GM06990 (cell line): Measurements from ENCODE around the gene TRERF1.

Experiments
- DNase-seq: peaks from one replicate; pipeline ENCODE4 v3.0.0-alpha.2; 2011; ENCODE audit not compliant: insufficient read length; ENCODE audit errors: extremely low read depth
- H3K27me3 ChIP-seq: replicated peaks from 2 replicates; pipeline ENCODE4 v1.6.0; 2011; ENCODE audit warnings: low read length; ENCODE audit not compliant: control insufficient read depth, insufficient read depth
- H3K36me3 ChIP-seq: 2 replicates; pipeline ENCODE4 v1.5.1; 2011; ENCODE audit warnings: low read length; ENCODE audit not compliant: control insufficient read depth, insufficient read depth
- H3K4me3 ChIP-seq: replicated peaks from 2 replicates; pipeline ENCODE4 v1.5.1; 2011; ENCODE audit warnings: low read depth, mild to moderate bottlenecking, control low read depth, low read length
- TF ChIP-seq, protein P1 (sequence below): IDR thresholded peaks from 2 replicates; pipeline ENCODE4 v1.5.1; 2011; ENCODE audit warnings: low read length, control low read depth, mild to moderate bottlenecking, inconsistent platforms; ENCODE audit not compliant: insufficient read depth, poor library complexity, severe bottlenecking

The TRERF1 gene

DNA sequence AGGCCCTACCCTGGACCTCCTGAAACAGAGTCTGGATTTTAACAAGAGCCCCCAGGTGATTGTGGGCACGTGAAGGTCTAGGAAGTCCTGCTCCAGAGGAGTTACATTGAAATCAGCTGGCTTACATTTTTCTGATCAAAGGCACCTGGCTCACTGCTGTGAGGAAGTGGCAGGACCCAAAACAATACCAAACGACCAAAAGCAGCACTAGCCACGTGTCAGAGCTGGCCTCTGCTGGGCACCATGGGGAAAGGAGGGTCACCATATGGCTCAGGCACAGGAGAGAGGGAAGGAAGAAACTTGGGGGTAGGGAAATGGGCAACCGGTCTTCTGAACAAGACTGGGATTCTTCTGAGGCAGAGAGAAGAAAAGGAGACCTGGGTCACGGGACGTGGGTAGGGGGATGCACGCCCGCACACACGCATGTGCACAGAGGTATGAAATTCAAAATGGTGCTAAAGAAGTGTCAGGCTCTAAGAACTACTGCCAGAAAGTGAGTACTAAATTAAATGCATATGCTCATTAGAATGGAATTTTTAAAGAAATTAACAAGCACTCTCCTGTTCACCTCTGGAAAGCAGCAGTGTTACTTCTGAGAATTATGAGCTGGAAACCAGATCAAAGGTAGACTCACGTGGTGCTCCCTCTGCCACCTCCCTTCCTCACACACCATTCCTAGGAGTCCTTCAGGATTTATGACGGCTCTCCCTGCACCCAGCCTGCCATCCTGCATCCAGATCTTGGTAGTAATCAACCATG, 113.6 kb downstream of the TRERF1 start:
- TF ChIP-seq, protein P1, sequence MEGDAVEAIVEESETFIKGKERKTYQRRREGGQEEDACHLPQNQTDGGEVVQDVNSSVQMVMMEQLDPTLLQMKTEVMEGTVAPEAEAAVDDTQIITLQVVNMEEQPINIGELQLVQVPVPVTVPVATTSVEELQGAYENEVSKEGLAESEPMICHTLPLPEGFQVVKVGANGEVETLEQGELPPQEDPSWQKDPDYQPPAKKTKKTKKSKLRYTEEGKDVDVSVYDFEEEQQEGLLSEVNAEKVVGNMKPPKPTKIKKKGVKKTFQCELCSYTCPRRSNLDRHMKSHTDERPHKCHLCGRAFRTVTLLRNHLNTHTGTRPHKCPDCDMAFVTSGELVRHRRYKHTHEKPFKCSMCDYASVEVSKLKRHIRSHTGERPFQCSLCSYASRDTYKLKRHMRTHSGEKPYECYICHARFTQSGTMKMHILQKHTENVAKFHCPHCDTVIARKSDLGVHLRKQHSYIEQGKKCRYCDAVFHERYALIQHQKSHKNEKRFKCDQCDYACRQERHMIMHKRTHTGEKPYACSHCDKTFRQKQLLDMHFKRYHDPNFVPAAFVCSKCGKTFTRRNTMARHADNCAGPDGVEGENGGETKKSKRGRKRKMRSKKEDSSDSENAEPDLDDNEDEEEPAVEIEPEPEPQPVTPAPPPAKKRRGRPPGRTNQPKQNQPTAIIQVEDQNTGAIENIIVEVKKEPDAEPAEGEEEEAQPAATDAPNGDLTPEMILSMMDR, result no peak
- H3K4me3 ChIP-seq, result no peak overlapping the region
- H3K27me3 ChIP-seq, result no peaks in the 10 kb centered on the region
- H3K36me3 ChIP-seq, result no peaks in the 10 kb centered on the region
- DNase-seq, result no peak

DNA sequence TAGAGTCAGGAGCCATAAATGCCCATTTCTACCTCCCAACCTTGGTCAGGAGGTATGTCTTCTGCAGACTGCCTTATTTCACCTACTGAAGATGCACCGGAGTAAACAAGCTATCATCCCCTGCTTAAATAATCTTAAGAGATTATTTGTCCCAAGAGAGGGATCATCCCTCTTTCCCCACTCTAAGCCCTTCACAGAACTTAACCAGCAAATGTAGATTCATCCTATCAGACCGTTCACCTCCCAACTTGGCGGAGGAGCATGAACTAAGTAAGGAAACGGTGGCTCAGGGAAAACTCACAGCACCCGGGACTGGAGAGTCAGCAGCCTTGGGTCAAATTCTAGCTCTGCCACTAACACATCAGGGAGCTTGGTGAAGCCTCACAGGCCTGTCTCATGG, 115.3 kb downstream of the TRERF1 start:
- Histone ChIP-seq H3K36me3 (no peaks in the 10 kb centered on the region), H3K4me3 (no peak overlapping the region), H3K27me3 (no peaks in the 10 kb centered on the region)
- TF ChIP-seq, protein P1, result no peak
- no peak for DNase-seq

DNA sequence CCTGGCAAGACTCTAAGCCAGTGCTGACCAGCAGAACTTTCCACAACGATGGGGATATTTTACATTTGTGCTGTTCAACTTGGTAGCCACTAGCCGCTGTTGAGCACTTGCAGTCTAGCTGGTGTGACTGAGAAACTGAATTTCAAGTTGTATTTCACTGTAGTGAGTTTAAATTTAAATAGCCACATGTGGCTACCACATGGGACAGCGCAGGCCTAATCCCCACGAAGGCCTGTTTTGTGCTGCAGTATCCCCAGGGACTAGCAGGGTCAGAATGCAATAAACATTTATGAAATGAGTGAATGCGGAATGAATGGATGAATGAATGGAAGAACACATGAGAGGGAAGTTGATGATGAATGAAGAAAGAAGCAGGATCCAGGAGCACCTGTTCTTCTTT, 115.8 kb downstream of the TRERF1 start:
- TF ChIP-seq, protein P1, result no peak
- no peak for DNase-seq
- Histone ChIP-seq H3K27me3 (no peaks in the 10 kb centered on the region), H3K4me3 (no peak overlapping the region), H3K36me3 (no peaks in the 10 kb centered on the region)

DNA sequence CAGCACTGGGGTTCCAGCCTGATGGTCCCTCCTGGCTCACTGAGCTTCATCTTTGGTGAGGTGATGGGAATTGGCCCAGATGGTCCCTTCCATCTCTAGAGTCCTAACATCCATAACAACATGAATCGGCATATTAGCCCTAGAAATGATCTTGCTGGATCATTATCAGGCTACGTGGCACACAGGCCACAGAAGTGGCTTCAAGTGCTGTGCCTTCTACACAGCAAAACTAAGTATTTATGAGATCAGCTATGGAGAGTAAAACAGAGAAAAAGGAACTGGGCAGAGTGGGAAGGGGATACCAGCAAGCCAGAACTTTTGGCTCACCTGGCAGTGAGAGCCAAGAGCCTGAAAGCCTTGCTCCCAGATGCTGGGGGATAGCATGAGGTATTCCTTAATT, 116.9 kb downstream of the TRERF1 start:
- no peak for DNase-seq
- Histone ChIP-seq H3K4me3 (no peak overlapping the region), H3K27me3 (no peaks in the 10 kb centered on the region), H3K36me3 (no peaks in the 10 kb centered on the region)
- TF ChIP-seq, protein P1, result no peak

DNA sequence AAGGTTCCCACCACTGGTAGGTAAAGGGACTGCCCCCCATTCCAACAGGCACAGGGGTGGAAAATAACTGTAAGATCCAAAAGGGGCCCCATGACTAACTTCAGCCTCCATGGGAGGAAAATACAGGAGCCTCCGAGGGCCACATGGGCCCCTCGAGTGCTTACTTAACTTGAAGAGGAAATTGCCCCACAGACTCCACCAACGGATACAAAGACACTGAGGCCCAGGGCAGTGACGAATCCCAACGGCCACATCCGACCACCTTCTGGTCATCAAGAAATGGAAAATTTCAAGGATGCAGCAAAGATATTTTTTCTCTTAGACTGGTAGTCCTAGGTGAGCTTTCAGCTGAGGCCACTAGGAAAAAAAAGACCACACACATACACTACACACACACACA, 118.1 kb downstream of the TRERF1 start:
- no peak overlapping the region for H3K4me3 ChIP-seq
- DNase-seq, result no peak
- H3K36me3 ChIP-seq, result no peaks in the 10 kb centered on the region
- TF ChIP-seq, protein P1, result no peak
- H3K27me3 ChIP-seq, result no peaks in the 10 kb centered on the region

DNA sequence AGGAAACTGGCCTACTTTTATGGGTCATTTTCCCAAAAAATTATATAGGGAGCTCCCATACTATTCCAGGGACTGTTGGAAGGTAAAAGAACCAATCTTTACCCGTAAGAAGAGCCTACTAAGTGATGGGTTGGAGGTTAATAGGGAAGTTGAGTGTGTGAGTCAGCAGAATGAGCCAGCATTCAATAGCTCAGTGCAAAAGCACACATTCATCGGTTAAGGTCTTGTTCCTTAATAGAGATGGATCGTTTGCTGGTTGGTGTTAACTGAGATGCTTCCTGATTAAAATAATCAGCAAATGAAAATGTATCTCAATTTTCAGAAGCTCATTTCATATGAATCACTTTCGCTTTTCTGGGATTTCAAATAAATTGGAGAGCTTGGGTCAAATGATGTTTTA, 118.8 kb downstream of the TRERF1 start:
- H3K27me3 ChIP-seq, result no peaks in the 10 kb centered on the region
- no peak overlapping the region for H3K4me3 ChIP-seq
- H3K36me3 ChIP-seq, result no peaks in the 10 kb centered on the region
- DNase-seq, result no peak
- TF ChIP-seq, protein P1, result no peak
